Esophagus (tissue), 2 donors: ENCODE results near the gene ROR1. TPM values are rescaled to one million over a fixed set of nuclear protein-coding genes. Genes with fewer than 3 reads are reported as not detected.

Source experiments
- H3K27ac ChIP-seq, 2 donors: one replicate each; pipeline ENCODE4 v1.5.1; 2013; ENCODE audit warnings: low read depth in 2 of 2, mild to moderate bottlenecking in 2 of 2, inconsistent platforms in 1 of 2, low read length in 1 of 2, moderate library complexity in 1 of 2
- H3K27me3 ChIP-seq, 2 donors: one replicate each; pipeline ENCODE4 v1.6.1; 2013; ENCODE audit warnings: low read length in 2 of 2, control low read depth in 1 of 2, mild to moderate bottlenecking in 1 of 2; ENCODE audit not compliant: insufficient read depth in 2 of 2, control insufficient read depth in 1 of 2
- H3K36me3 ChIP-seq, 2 donors: one replicate each; pipeline ENCODE4 v1.6.1; 2013; ENCODE audit warnings: low read length in 1 of 2; ENCODE audit not compliant: control insufficient read depth in 2 of 2, insufficient read depth in 2 of 2
- H3K4me1 ChIP-seq, 2 donors: one replicate each; pipeline ENCODE4 v1.6.1; 2013; ENCODE audit warnings: low read length in 1 of 2; ENCODE audit not compliant: control insufficient read depth in 2 of 2, insufficient read depth in 2 of 2
- H3K4me3 ChIP-seq, 2 donors: one replicate each; pipeline ENCODE4 v1.5.1; 2013; ENCODE audit warnings: low read length in 2 of 2, mild to moderate bottlenecking in 2 of 2, low read depth in 1 of 2, moderate library complexity in 1 of 2
- H3K9me3 ChIP-seq, 2 donors: one replicate each; pipeline ENCODE4 v1.6.1; 2013; ENCODE audit warnings: mild to moderate bottlenecking in 2 of 2, low read depth in 1 of 2, low read length in 1 of 2, moderate library complexity in 1 of 2; ENCODE audit not compliant: control insufficient read depth in 2 of 2, insufficient read depth in 1 of 2
- WGBS, 2 donors: extraction: QIAGEN DNeasy Blood & Tissue Kit; methylation state at CpG; one replicate each; pipeline ENCODE4 v1.1.7; 2013; 5-methylcytosine and 5-hydroxymethylcytosine counted together
- polyA plus RNA-seq, 2 donors: library from polyadenylated mRNA; stranded (reverse); fragments of 200-250 nt; gene quantifications; one replicate each; pipeline ENCODE4 v1.2.3, GENCODE V29; 2013
- donor health status: healthy with polysubstance abuse.
- donor health status: Bipolar disorder and iron deficiency.

ROR1 gene
- polyA plus RNA-seq, 2 donors: 1.1 to 1.9 TPM

- WGBS, 2 donors: 80 to 88% methylated on average over 5 of the region's 5 CpGs
- H3K9me3 ChIP-seq: no peaks in the 10 kb centered on the region
- no peaks in the 10 kb centered on the region for H3K36me3 ChIP-seq
- no peaks in the 10 kb centered on the region for H3K4me1 ChIP-seq
- no peak overlapping the region for H3K4me3 ChIP-seq
- no peak overlapping the region for H3K27ac ChIP-seq
- H3K27me3 ChIP-seq: no peaks in the 10 kb centered on the region
Measured at GRCh38 chr1:63960326-63960725, 186.5 kb downstream of the ROR1 start.

- WGBS, 2 donors: 78 to 83% methylated on average over 12 of the region's 12 CpGs
Measured at GRCh38 chr1:63966016-63966415, 192.2 kb downstream of the ROR1 start.

GRCh38 chr1:63967901-63968300, 194.1 kb downstream of the ROR1 start:
- H3K27ac ChIP-seq: no peak overlapping the region
- peaks cover 0 to 3% of the 10 kb centered on the region in 2 donors for H3K4me1 ChIP-seq
- H3K27me3 ChIP-seq: no peaks in the 10 kb centered on the region
- WGBS, 2 donors: 81 to 85% methylated on average over 3 of the region's 3 CpGs
- no peaks in the 10 kb centered on the region for H3K36me3 ChIP-seq
- H3K4me3 ChIP-seq: no peak overlapping the region
- H3K9me3 ChIP-seq: no peaks in the 10 kb centered on the region

More at GRCh38 chr1:63966016-63966415, 192.2 kb downstream of the ROR1 start:
- Histone ChIP-seq H3K27me3 (no peaks in the 10 kb centered on the region), H3K27ac (no peak overlapping the region), H3K4me1 (peaks cover 0 to 3% of the 10 kb centered on the region in 2 donors), H3K9me3 (no peaks in the 10 kb centered on the region), H3K36me3 (no peaks in the 10 kb centered on the region), H3K4me3 (no peak overlapping the region)

- no peak overlapping the region for H3K4me3 ChIP-seq
- H3K27ac ChIP-seq: no peak overlapping the region
- H3K27me3 ChIP-seq: no peaks in the 10 kb centered on the region
- peaks cover 0 to 3% of the 10 kb centered on the region in 2 donors for H3K4me1 ChIP-seq
- H3K9me3 ChIP-seq: no peaks in the 10 kb centered on the region
- WGBS, 2 donors: 53 to 55% methylated on average over 3 of the region's 3 CpGs
- H3K36me3 ChIP-seq: no peaks in the 10 kb centered on the region
Measured at GRCh38 chr1:63968663-63969440, 195.0 kb downstream of the ROR1 start.

- H3K27me3 ChIP-seq: no peaks in the 10 kb centered on the region
- 78 to 80% methylated on average over 4 of the region's 4 CpGs for WGBS, 2 donors
Measured at GRCh38 chr1:63969441-63969901, 195.7 kb downstream of the ROR1 start.

GRCh38 chr1:63971557-63971956, 197.7 kb downstream of the ROR1 start:
- no peaks in the 10 kb centered on the region for H3K4me1 ChIP-seq
- no peaks in the 10 kb centered on the region for H3K27me3 ChIP-seq
- no peak overlapping the region for H3K4me3 ChIP-seq
- no peaks in the 10 kb centered on the region for H3K36me3 ChIP-seq
- WGBS, 2 donors: 44 to 52% methylated on average over 3 of the region's 3 CpGs
- H3K27ac ChIP-seq: no peak overlapping the region
- no peaks in the 10 kb centered on the region for H3K9me3 ChIP-seq

More at GRCh38 chr1:63969441-63969901, 195.7 kb downstream of the ROR1 start:
- no peak overlapping the region for H3K4me3 ChIP-seq
- H3K27ac ChIP-seq: no peak overlapping the region
- no peaks in the 10 kb centered on the region for H3K36me3 ChIP-seq
- peaks cover 0 to 3% of the 10 kb centered on the region in 2 donors for H3K4me1 ChIP-seq
- H3K9me3 ChIP-seq: no peaks in the 10 kb centered on the region

GRCh38 chr1:63973005-63973419, 199.2 kb downstream of the ROR1 start:
- H3K36me3 ChIP-seq: no peaks in the 10 kb centered on the region
- H3K4me3 ChIP-seq: no peak overlapping the region
- H3K27ac ChIP-seq: no peak overlapping the region
- H3K9me3 ChIP-seq: no peaks in the 10 kb centered on the region
- no peaks in the 10 kb centered on the region for H3K27me3 ChIP-seq
- no peaks in the 10 kb centered on the region for H3K4me1 ChIP-seq
- 77 to 85% methylated on average over 7 of the region's 7 CpGs for WGBS, 2 donors

GRCh38 chr1:63974966-63975365, 201.1 kb downstream of the ROR1 start:
- H3K27ac ChIP-seq: no peak overlapping the region
- no peaks in the 10 kb centered on the region for H3K27me3 ChIP-seq
- H3K4me3 ChIP-seq: no peak overlapping the region
- H3K4me1 ChIP-seq: peaks cover 0 to 4% of the 10 kb centered on the region in 2 donors
- H3K36me3 ChIP-seq: no peaks in the 10 kb centered on the region
- WGBS, 2 donors: 76 to 77% methylated on average over 6 of the region's 6 CpGs
- H3K9me3 ChIP-seq: no peaks in the 10 kb centered on the region

GRCh38 chr1:63975481-63975880, 201.7 kb downstream of the ROR1 start:
- no peak overlapping the region for H3K4me3 ChIP-seq
- no peaks in the 10 kb centered on the region for H3K27me3 ChIP-seq
- H3K9me3 ChIP-seq: no peaks in the 10 kb centered on the region
- peaks cover 0 to 4% of the 10 kb centered on the region in 2 donors for H3K4me1 ChIP-seq
- WGBS, 2 donors: 74 to 83% methylated on average over 7 of the region's 7 CpGs
- H3K27ac ChIP-seq: no peak overlapping the region
- no peaks in the 10 kb centered on the region for H3K36me3 ChIP-seq

GRCh38 chr1:63976006-63976405, 202.2 kb downstream of the ROR1 start:
- whole genome bisulfite sequencing, 2 donors: 70 to 73% methylated on average over 1 of the region's 1 CpG
- no peaks in the 10 kb centered on the region for H3K36me3 ChIP-seq

More at GRCh38 chr1:63976006-63976405, 202.2 kb downstream of the ROR1 start:
- Histone ChIP-seq H3K27me3 (no peaks in the 10 kb centered on the region), H3K27ac (no peak overlapping the region), H3K9me3 (no peaks in the 10 kb centered on the region), H3K4me3 (no peak overlapping the region), H3K4me1 (peaks cover 0 to 7% of the 10 kb centered on the region in 2 donors)
